Measurements from ENCODE around the gene TRPV6.

DNA sequence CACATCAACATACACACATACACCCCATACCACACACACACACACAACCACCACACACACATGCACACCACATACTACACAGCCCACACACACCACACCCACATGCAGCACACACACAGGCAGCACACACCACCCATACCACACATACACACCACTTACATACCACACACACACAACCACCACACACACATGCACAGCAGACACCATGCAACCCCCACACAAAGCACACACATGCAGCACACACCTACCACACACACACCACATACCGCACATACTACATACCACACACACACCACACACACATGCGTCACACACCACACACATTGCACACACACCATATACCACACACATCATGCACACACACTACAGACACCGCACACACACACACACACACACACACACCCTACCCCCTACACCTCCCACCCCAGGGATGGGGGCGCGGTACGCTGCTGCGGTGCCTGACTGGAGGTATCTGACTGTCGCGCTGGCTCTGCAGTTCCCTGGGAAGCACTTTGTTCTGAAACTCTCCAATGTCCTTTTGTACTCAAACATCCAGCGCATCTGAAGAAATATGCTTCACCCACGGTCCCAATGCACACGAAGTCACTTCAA is 5.4 kb upstream of the TRPV6 start:
- TF ChIP-seq POLR2AphosphoS5 (IDR thresholded peaks at IDR 0.05; ENCODE audit: low read depth, low read length) (no peak), TAF1 (IDR thresholded peaks at IDR 0.05; ENCODE audit: borderline replicate concordance, low read depth, low read length) (no peak), POLR2A (IDR thresholded peaks at IDR 0.05; ENCODE audit: low read depth, low read length) (no peak)

All from GM12892 (cell line).